T47D (cell line): ENCODE results near the gene L2HGDH.
A peak's percentile ranks its signal among the peaks of the same experiment; 100 is the strongest.

ENCODE experiments used
- DNase-seq, 2 experiments: peaks; one replicate each; pipeline versions ENCODE4 v3.0.0 to v3.0.0-alpha.2; 2011 to 2012; ENCODE audit warnings: low read depth in 1 of 2, low spot score in 1 of 2
- JUND ChIP-seq: IDR thresholded peaks from 2 replicates; pipeline ENCODE4 v1.6.1; 2012; ENCODE audit warnings: low read depth
- in situ Hi-C: cut with HindIII; loops from 2 replicates; pipeline ENCODE4 v1.10.0; 2016; ENCODE audit warnings: low sequenced_read_pairs, low pct_unique_long_range_greater_than_20kb

The L2HGDH gene

GRCh38 chr14:50230701-50231474, 81.1 kb downstream of the L2HGDH start:
- DNase-seq: peak; percentile 23 to 63
- in situ Hi-C loops: no loop called here

DNA sequence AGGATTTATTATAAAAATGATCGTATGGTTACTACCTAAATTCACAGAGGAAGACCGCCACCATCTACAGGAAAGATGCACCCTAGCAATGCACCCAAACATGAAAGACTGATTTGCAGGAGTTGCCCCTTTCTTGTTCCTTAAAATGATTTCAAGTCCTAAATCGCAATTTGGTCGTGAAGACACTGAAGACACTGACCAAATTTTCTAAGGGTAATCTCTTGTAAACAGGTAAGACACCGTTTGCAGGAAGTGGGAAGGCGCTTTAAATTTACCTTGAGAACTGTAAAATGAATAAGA, 81.7 kb downstream of the L2HGDH start:
- TF ChIP-seq JUND: no peak
- no peak for DNase-seq
- in situ Hi-C loops: no loop called here

More at GRCh38 chr14:50230701-50231474, 81.1 kb downstream of the L2HGDH start:
- TF ChIP-seq JUND: no peak

GRCh38 chr14:50229681-50230080, 82.3 kb downstream of the L2HGDH start:
- no peak for DNase-seq
- TF ChIP-seq JUND: no peak
- in situ Hi-C loops: no loop called here

GRCh38 chr14:50228313-50228712, 83.7 kb downstream of the L2HGDH start:
- in situ Hi-C loops: no loop called here
- DNase-seq: no peak
- no peak for TF ChIP-seq JUND

GRCh38 chr14:50225974-50226297, 86.1 kb downstream of the L2HGDH start:
- TF ChIP-seq JUND: no peak
- DNase-seq: no peak
- in situ Hi-C loops: no loop called here

DNA sequence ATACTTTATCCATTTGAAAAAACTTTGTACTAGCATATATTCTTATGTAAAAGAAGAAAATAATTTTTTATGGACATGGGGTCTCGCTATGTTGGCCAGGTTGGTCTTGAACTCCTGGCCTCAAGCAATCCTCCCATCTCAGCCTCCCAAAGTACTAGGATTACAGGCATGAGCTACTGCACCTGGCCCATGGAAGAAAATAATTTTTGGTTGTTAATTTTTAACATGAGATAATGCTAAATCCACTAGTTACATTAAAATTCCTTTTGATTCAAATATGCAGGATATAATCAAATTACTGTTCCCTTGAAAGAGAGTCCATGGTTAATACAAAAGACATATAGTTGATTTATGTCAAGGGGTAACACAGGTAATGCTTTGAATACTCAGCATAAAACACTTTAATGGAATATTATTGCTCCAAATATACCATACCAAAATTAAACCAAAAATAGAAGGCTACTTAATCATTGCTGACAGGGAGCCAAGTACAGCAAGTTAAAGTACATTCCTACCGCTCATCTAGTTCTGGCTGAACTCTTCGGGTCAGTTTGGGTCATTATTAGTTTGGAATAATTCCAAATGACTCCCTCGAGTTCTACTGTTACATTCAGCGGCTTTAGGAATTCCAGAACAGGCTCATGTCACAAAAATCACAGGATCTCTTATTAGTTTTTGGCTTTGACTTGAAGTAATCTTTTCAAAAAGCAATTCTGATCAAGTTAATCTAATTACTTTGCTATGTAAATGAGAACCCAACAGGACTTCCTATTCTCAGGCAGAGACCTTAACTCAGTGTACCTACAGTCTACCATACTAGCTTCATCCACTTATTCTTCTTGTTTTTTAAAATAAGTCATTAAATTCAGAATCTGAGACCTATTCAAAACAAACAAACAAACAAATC, 86.7 kb downstream of the L2HGDH start:
- DNase-seq: no peak
- no peak for TF ChIP-seq JUND
- in situ Hi-C loops: no loop called here

GRCh38 chr14:50222055-50222613, 89.9 kb downstream of the L2HGDH start:
- in situ Hi-C loops: no loop called here
- TF ChIP-seq JUND: no peak
- no peak for DNase-seq

DNA sequence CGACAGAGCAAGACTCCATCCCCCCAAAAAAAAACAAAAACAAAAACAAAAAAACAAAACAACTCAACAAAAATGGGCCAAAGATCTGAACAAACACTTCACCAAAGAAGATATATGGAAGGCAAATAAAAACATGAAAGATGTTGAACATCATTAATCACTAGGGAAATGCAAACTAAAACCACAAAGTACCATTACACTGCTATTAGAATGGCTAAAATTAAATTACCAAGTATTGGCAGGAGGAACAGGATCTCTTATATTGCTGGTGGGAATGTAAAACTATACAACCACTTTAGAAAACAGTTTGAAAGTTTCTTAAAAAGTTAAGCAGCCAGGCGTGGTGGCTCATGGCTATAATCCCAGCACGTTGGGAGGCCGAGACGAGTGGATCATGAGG, 93.5 kb downstream of the L2HGDH start:
- no peak for DNase-seq
- no peak for TF ChIP-seq JUND
- in situ Hi-C loops: no loop called here

DNA sequence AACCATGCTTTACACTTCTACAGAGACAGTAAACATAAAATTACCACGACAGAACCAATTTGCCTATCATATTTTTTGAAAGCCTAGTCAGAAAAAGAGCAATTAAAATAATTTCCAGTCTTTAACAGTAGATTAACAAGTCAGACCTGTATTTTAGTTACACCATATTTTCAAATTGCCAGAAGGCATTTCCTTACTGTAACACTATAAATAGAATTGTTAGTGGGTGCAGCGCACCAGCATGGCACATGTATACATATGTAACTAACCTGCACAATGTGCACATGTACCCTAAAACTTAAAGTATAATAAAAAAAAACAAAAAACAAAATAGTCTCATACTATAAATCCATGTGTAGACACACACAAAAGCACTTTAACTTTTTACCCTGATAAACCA, 96.6 kb downstream of the L2HGDH start:
- no peak for TF ChIP-seq JUND
- peak in 1 of 2 experiments; percentile 65 for DNase-seq
- in situ Hi-C loops: no loop called here

GRCh38 chr14:50213795-50214194, 98.2 kb downstream of the L2HGDH start:
- no peak for DNase-seq
- in situ Hi-C loops: no loop called here
- TF ChIP-seq JUND: no peak

DNA sequence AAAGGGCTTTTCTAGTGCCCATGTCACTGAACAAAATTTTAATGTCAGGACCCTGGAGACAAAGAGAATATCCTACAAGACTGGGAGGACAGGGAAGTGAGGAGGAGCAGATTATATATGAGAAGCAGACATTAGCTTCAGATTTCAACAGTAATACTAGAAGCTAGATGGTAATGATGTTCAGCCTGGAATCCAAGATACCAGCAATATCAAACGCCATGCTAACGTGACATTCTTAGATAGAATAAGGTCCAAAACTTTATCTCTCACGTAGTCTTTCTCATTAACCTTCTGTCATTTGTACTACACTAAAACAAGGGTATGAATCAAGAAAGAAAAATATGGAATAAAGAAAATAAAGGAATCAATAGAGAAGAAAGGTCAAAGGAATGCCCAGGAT, 99.3 kb downstream of the L2HGDH start:
- no peak for DNase-seq
- in situ Hi-C loops: no loop called here

DNA sequence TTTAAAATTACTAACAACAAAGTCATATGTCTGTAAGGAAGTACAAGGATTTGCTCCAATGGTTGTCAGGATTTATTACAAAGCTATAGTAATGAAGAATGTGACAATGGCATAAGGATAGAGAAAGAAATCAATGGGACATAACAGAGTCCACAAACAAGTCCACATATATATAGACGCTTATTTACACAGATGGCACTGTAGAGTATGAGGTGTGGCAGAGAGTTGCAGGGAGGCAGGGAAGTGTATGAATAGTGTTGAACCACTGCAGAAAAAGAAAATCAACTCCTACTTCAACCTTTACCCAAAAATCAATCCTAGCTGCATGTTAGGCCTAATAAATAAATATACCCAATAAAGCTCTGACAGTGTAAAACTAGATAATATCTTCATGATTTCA, 102.0 kb downstream of the L2HGDH start:
- in situ Hi-C loops: no loop called here
- TF ChIP-seq JUND: no peak
- DNase-seq: no peak

More for the DNA sequence above, 99.3 kb downstream of the L2HGDH start:
- TF ChIP-seq JUND: no peak

DNA sequence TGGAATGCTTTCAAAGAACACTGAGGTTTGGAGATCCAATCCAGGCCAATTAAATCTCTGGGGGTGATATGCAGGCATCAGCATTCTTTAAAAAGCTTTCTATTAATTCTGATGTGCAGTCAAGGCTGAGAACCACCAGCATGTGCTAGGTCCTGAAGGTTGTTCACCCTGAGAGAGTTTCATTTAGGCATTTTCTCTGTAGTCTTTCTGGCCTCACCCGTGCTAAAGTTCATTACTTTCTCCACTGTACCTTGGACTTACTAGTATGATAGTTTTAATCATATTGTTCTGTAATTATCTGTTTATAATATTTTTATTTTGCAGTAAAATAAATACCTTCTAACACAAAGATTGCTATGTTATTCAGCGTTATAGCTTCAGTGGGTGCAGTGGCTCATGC, 113.5 kb downstream of the L2HGDH start:
- no peak for TF ChIP-seq JUND
- no peak for DNase-seq
- in situ Hi-C loops: no loop called here
